Fibroblast of lung (primary cell): ENCODE results near the gene TTLL12. TPM values are rescaled to one million over a fixed set of nuclear protein-coding genes. Genes with fewer than 3 reads are reported as not detected.

Source experiments
- DNase-seq, 2 donors: peaks; one replicate each; pipeline versions ENCODE4 v3.0.0 to v3.0.0-alpha.2; 2010; ENCODE audit warnings: low read depth in 2 of 2
- H2AFZ ChIP-seq: 2 replicates; pipeline ENCODE4 v1.5.1; 2012; ENCODE audit warnings: low read length, control low read depth, inconsistent platforms
- H3K27ac ChIP-seq: 2 replicates; pipeline ENCODE4 v1.5.1; 2011; ENCODE audit warnings: low read length, control low read depth; ENCODE audit not compliant: insufficient read depth
- H3K27me3 ChIP-seq: 2 replicates; pipeline ENCODE4 v1.5.1; 2011; ENCODE audit warnings: mild to moderate bottlenecking, low read length; ENCODE audit not compliant: control insufficient read depth, insufficient read depth
- H3K36me3 ChIP-seq: 2 replicates; pipeline ENCODE4 v1.5.1; 2011; ENCODE audit warnings: low read length; ENCODE audit not compliant: control insufficient read depth, insufficient read depth
- H3K4me1 ChIP-seq: 2 replicates; pipeline ENCODE4 v1.5.1; 2011; ENCODE audit warnings: low read length; ENCODE audit not compliant: control insufficient read depth, insufficient read depth; ENCODE audit errors: extremely low read depth
- H3K4me2 ChIP-seq: 2 replicates; pipeline ENCODE4 v1.5.1; 2011; ENCODE audit warnings: low read length, control low read depth; ENCODE audit not compliant: insufficient read depth; ENCODE audit errors: extremely low read depth
- H3K4me3 ChIP-seq, 4 experiments: fragments of 200-600 bp in 1 of 4; sonication (generic) in 1 of 4; replicated peaks in 1 of 4; 2 replicates each; pipeline ENCODE4 v1.5.1; 2011 to 2016; ENCODE audit warnings: low read length in 4 of 4, low read depth in 3 of 4, mild to moderate bottlenecking in 3 of 4, control low read depth in 2 of 4, inconsistent platforms in 1 of 4, mixed read lengths in 1 of 4; ENCODE audit not compliant: insufficient read depth in 1 of 4; ENCODE audit errors: control extremely low read depth in 1 of 4
- H3K79me2 ChIP-seq: 2 replicates; pipeline ENCODE4 v1.5.1; 2012; ENCODE audit warnings: mild to moderate bottlenecking, low read length, inconsistent platforms; ENCODE audit not compliant: control insufficient read depth, insufficient read depth
- H3K9ac ChIP-seq: 2 replicates; pipeline ENCODE4 v1.5.1; 2011; ENCODE audit warnings: mild to moderate bottlenecking, low read length, control low read depth; ENCODE audit not compliant: insufficient read depth
- H3K9me3 ChIP-seq: 2 replicates; pipeline ENCODE4 v1.5.1; 2012; ENCODE audit warnings: low read depth, low read length; ENCODE audit not compliant: control insufficient read depth, insufficient read depth
- H4K20me1 ChIP-seq: 2 replicates; pipeline ENCODE4 v1.5.1; 2011; ENCODE audit warnings: low read length; ENCODE audit not compliant: control insufficient read depth, insufficient read depth; ENCODE audit errors: extremely low read depth
- CTCF ChIP-seq, 2 donors: IDR thresholded peaks in 1 of 2; conservative IDR thresholded peaks in 1 of 2; 1 replicate in 1 of 2; 2 replicates in 1 of 2; pipeline ENCODE4 v1.5.1; 2011 to 2012; ENCODE audit warnings: low read length in 2 of 2, control low read depth in 1 of 2, inconsistent platforms in 1 of 2, low read depth in 1 of 2, mild to moderate bottlenecking in 1 of 2
- EZH2 ChIP-seq: IDR thresholded peaks from 2 replicates; pipeline ENCODE4 v1.5.1; 2012; ENCODE audit warnings: low read length, control low read depth, mild to moderate bottlenecking; ENCODE audit errors: missing control alignments
- polyA plus RNA-seq, 2 donors: library from polyadenylated mRNA; depleted of rRNA in 1 of 2; stranded (reverse) in 1 of 2; unstranded in 1 of 2; fragments of >200 nt; gene quantifications; 2 replicates each; pipeline ENCODE4 v1.2.1, GENCODE V29; 2011 to 2012; ENCODE audit warnings: missing spikeins in 1 of 2
- total RNA-seq: library from RNA; depleted of rRNA; stranded (reverse); fragments of >200 nt; gene quantifications from 2 replicates; pipeline ENCODE4 v1.2.1, GENCODE V29; 2014

TTLL12 gene
- total and polyA plus RNA-seq, 2 donors (not counting 1 experiment from before 2014, with no cell fraction given) = 6.0 to 14.7 TPM

GRCh38 chr22:43220625-43221380 is 33.9 kb upstream of the TTLL12 start:
- TF ChIP-seq EZH2 (no peak), CTCF (conservative IDR thresholded peaks at IDR 0.05 in 1 of 2, IDR thresholded peaks at IDR 0.05 in 1 of 2; ENCODE audit: low read depth in 1 of 2, low read length in 2 of 2) (no peak)
- Histone ChIP-seq H3K9ac (no peak overlapping the region), H3K27me3 (peaks cover 6% of the 10 kb centered on the region), H3K36me3 (no peaks in the 10 kb centered on the region), H2AFZ (no peak overlapping the region), H3K9me3 (no peaks in the 10 kb centered on the region), H3K4me1 (no peaks in the 10 kb centered on the region), H3K27ac (no peak overlapping the region), H3K79me2 (no peaks in the 10 kb centered on the region), H3K4me3 (no peak overlapping the region), H3K4me2 (no peak overlapping the region), H4K20me1 (no peaks in the 10 kb centered on the region)
- no peak for DNase-seq

- no peaks in the 10 kb centered on the region for H3K36me3 ChIP-seq
- H4K20me1 ChIP-seq = no peaks in the 10 kb centered on the region
- TF ChIP-seq EZH2 = no peak
- no peak for TF ChIP-seq CTCF (conservative IDR thresholded peaks at IDR 0.05 in 1 of 2, IDR thresholded peaks at IDR 0.05 in 1 of 2; ENCODE audit: low read depth in 1 of 2, low read length in 2 of 2)
- H3K9me3 ChIP-seq = no peaks in the 10 kb centered on the region
- H3K27me3 ChIP-seq = peaks cover 4% of the 10 kb centered on the region
- H3K9ac ChIP-seq = no peak overlapping the region
- no peak for DNase-seq
- H2AFZ ChIP-seq = no peak overlapping the region
- H3K4me3 ChIP-seq = no peak overlapping the region
- no peak overlapping the region for H3K27ac ChIP-seq
- H3K79me2 ChIP-seq = no peaks in the 10 kb centered on the region
- H3K4me1 ChIP-seq = no peaks in the 10 kb centered on the region
- H3K4me2 ChIP-seq = no peak overlapping the region
Observed at GRCh38 chr22:43218786-43219185, 31.9 kb upstream of the TTLL12 start.

GRCh38 chr22:43217285-43218030 is 30.5 kb upstream of the TTLL12 start:
- no peak overlapping the region for H3K4me2 ChIP-seq
- TF ChIP-seq CTCF (conservative IDR thresholded peaks at IDR 0.05 in 1 of 2, IDR thresholded peaks at IDR 0.05 in 1 of 2; ENCODE audit: low read depth in 1 of 2, low read length in 2 of 2) (no peak), EZH2 (no peak)
- no peaks in the 10 kb centered on the region for H3K4me1 ChIP-seq

More at GRCh38 chr22:43217285-43218030, 30.5 kb upstream of the TTLL12 start:
- Histone ChIP-seq H3K27ac (no peak overlapping the region), H3K36me3 (no peaks in the 10 kb centered on the region), H3K9me3 (no peaks in the 10 kb centered on the region), H3K9ac (no peak overlapping the region), H3K79me2 (no peaks in the 10 kb centered on the region), H3K27me3 (peaks cover 3% of the 10 kb centered on the region), H3K4me3 (no peak overlapping the region), H4K20me1 (no peaks in the 10 kb centered on the region), H2AFZ (no peak overlapping the region)
- DNase-seq = no peak
